Measurements from ENCODE around the gene TMOD2. TPM values are rescaled to one million over a fixed set of nuclear protein-coding genes. Genes with fewer than 3 reads are reported as not detected.

The TMOD2 gene
- total RNA-seq, 2 experiments from 2014 or later = 6.4 to 6.8 TPM

- no peaks in the 10 kb centered on the region for H3K36me3 Mint-ChIP-seq (ENCODE audit: low read depth)
- peaks cover 14% of the 10 kb centered on the region for H3K4me1 Mint-ChIP-seq (ENCODE audit: low read depth)
- H3K27ac Mint-ChIP-seq = no peak overlapping the region
- CTCF ChIA-PET = interaction anchor here (1.6 to 2.1 kb wide), 2 partner anchors 109 to 111 kb away, joined by 4 to 10 read pairs; no protein-coding TSS in a partner anchor
- no peaks in the 10 kb centered on the region for H3K9me3 Mint-ChIP-seq
- no peak overlapping the region for H3K4me3 Mint-ChIP-seq
- H3K27me3 Mint-ChIP-seq (ENCODE audit: low read depth) = no peaks in the 10 kb centered on the region
- DNase-seq = no peak
- intact Hi-C loops (cut with micrococcal nuclease) = no loop called here
Observed at GRCh38 chr15:51758645-51759044, 7.2 kb downstream of the TMOD2 start.

- Mint-ChIP-seq H3K27ac (no peak overlapping the region), H3K27me3 (ENCODE audit: low read depth) (no peaks in the 10 kb centered on the region)
Observed at GRCh38 chr15:51759557-51760070, 8.2 kb downstream of the TMOD2 start.

GRCh38 chr15:51760805-51761204 lies 9.4 kb downstream of the TMOD2 start:
- Mint-ChIP-seq H3K4me3 (no peak overlapping the region), H3K36me3 (ENCODE audit: low read depth) (no peaks in the 10 kb centered on the region), H3K27ac (no peak overlapping the region), H3K27me3 (ENCODE audit: low read depth) (no peaks in the 10 kb centered on the region), H3K4me1 (ENCODE audit: low read depth) (no peaks in the 10 kb centered on the region), H3K9me3 (no peaks in the 10 kb centered on the region)
- DNase-seq = no peak
- intact Hi-C loops (cut with micrococcal nuclease) = no loop called here
- CTCF ChIA-PET = interaction anchor here (0.6 to 2.1 kb wide), 4 partner anchors 16 to 179 kb away, joined by 3 to 8 read pairs (median 6); no protein-coding TSS in a partner anchor

More at GRCh38 chr15:51759557-51760070, 8.2 kb downstream of the TMOD2 start:
- intact Hi-C loops (cut with micrococcal nuclease) = no loop called here
- Mint-ChIP-seq H3K4me1 (ENCODE audit: low read depth) (peaks cover 8% of the 10 kb centered on the region), H3K4me3 (no peak overlapping the region), H3K9me3 (no peaks in the 10 kb centered on the region), H3K36me3 (ENCODE audit: low read depth) (no peaks in the 10 kb centered on the region)
- CTCF ChIA-PET = interaction anchor here (0.7 to 2.1 kb wide), 4 partner anchors 10 to 112 kb away, joined by 3 to 4 read pairs (median 4); no protein-coding TSS in a partner anchor
- DNase-seq = peak; percentile 14

DNA sequence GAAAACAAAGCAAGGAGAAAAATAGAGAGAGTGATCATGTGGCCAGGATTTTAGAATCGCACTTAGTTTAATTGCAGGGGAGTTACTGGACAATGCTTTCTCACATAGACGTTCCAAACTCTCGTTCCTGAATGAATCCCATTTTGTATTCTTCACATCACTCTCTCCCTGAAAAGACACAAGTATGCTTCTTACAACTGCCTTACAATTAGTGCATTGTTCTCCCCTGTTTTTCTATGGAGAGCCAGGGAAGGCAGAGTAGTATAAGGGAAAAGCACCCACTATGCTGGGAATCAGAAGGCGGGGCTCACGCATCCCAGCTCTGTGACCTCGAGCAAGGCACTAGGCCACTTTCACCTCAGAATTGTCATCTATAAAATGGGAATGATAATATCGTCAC lies 14.4 kb downstream of the TMOD2 start:
- CTCF ChIA-PET = interaction anchor here (1.1 to 3.2 kb wide), 3 partner anchors 11 to 116 kb away, joined by 3 to 21 read pairs (median 3); no protein-coding TSS in a partner anchor

DNA sequence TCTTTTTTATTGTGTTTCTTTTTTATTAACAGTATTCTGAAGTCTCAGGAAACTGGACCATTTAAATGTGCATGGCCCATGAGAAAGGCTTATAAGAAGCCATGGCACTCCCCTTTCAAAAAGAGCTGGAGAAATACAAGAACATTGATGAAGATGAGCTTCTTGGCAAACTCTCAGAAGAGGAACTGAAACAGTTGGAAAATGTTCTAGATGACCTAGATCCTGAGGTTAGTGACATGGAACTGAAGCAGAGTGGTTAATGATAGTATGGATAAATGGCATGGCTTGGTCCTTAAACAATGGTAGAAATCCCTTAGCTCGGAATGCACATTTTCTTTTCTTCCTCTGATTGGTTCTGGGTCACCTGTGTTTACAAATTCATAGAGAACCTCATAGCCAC lies 14.9 kb downstream of the TMOD2 start:
- intact Hi-C loops (cut with micrococcal nuclease) = no loop called here
- Mint-ChIP-seq H3K36me3 (ENCODE audit: low read depth) (peaks cover 6% of the 10 kb centered on the region), H3K9me3 (no peaks in the 10 kb centered on the region), H3K27me3 (ENCODE audit: low read depth) (no peaks in the 10 kb centered on the region), H3K4me3 (no peak overlapping the region), H3K4me1 (ENCODE audit: low read depth) (peaks cover 11% of the 10 kb centered on the region), H3K27ac (no peak overlapping the region)
- CTCF ChIA-PET = interaction anchor here (1.1 to 3.2 kb wide), 3 partner anchors 10 to 116 kb away, joined by 3 to 21 read pairs (median 3); no protein-coding TSS in a partner anchor
- no peak for DNase-seq

More for the DNA sequence above, 14.4 kb downstream of the TMOD2 start:
- intact Hi-C loops (cut with micrococcal nuclease) = no loop called here
- no peak overlapping the region for H3K27ac Mint-ChIP-seq
- H3K4me1 Mint-ChIP-seq (ENCODE audit: low read depth) = peaks cover 11% of the 10 kb centered on the region
- no peaks in the 10 kb centered on the region for H3K27me3 Mint-ChIP-seq (ENCODE audit: low read depth)
- H3K4me3 Mint-ChIP-seq = no peak overlapping the region
- no peaks in the 10 kb centered on the region for H3K9me3 Mint-ChIP-seq
- no peak for DNase-seq
- peaks cover 6% of the 10 kb centered on the region for H3K36me3 Mint-ChIP-seq (ENCODE audit: low read depth)

DNA sequence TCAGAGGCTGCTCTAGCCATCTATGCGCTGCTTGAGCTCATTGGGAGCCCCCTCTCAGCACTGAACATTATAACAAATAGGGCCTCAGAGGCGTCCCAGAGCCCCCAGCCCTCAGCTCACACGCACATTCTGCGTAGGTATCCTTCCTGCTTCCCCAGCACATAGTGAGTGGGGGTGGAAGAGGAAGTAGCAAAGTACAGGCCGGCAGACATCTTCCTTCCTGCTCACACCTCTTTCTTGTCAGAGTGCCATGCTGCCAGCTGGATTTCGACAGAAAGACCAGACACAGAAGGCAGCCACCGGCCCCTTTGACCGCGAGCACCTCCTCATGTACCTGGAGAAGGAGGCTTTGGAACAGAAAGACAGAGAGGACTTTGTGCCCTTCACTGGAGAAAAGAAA lies 16.6 kb downstream of the TMOD2 start:
- H3K27me3 Mint-ChIP-seq (ENCODE audit: low read depth) = no peaks in the 10 kb centered on the region
- H3K36me3 Mint-ChIP-seq (ENCODE audit: low read depth) = peaks cover 6% of the 10 kb centered on the region
- H3K4me3 Mint-ChIP-seq = no peak overlapping the region
- no peaks in the 10 kb centered on the region for H3K9me3 Mint-ChIP-seq
- H3K4me1 Mint-ChIP-seq (ENCODE audit: low read depth) = peaks cover 11% of the 10 kb centered on the region
- peak; percentile 23 for DNase-seq
- intact Hi-C loops (cut with micrococcal nuclease) = no loop called here
- peak overlapping the region; percentile 19 for H3K27ac Mint-ChIP-seq
- CTCF ChIA-PET = interaction anchor here (1.6 to 3.2 kb wide), 2 partner anchors 9 to 118 kb away, joined by 7 to 21 read pairs; no protein-coding TSS in a partner anchor

GRCh38 chr15:51770902-51771301 lies 19.5 kb downstream of the TMOD2 start:
- CTCF ChIA-PET = interaction anchor here (0.8 to 1.4 kb wide), 4 partner anchors 14 to 121 kb away, joined by 3 to 5 read pairs (median 3); no protein-coding TSS in a partner anchor
- Mint-ChIP-seq H3K27ac (no peak overlapping the region), H3K4me3 (no peak overlapping the region), H3K9me3 (no peaks in the 10 kb centered on the region), H3K27me3 (ENCODE audit: low read depth) (no peaks in the 10 kb centered on the region), H3K4me1 (ENCODE audit: low read depth) (peaks cover 11% of the 10 kb centered on the region), H3K36me3 (ENCODE audit: low read depth) (peaks cover 6% of the 10 kb centered on the region)
- intact Hi-C loops (cut with micrococcal nuclease) = no loop called here
- no peak for DNase-seq

DNA sequence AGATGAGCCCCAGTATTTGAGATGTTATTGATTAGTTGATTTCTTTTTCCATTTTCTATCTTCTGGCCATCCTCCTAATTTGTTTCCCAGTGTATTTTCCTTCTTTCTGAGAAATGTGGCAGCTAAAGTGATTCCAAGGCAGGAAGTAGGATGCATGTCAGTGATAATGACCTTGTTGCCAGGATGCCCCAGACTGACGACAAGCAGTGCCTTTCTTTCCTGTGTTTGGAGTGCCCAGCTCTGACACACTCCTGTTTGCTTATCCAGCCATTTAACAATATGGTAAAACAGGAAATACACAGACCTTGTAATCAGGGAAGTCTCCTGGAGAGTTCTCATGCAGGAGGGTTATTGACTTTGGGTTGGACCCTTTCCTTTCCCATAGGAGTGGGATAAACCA lies 20.4 kb downstream of the TMOD2 start:
- no peak overlapping the region for H3K27ac Mint-ChIP-seq
- intact Hi-C loops (cut with micrococcal nuclease) = no loop called here

DNA sequence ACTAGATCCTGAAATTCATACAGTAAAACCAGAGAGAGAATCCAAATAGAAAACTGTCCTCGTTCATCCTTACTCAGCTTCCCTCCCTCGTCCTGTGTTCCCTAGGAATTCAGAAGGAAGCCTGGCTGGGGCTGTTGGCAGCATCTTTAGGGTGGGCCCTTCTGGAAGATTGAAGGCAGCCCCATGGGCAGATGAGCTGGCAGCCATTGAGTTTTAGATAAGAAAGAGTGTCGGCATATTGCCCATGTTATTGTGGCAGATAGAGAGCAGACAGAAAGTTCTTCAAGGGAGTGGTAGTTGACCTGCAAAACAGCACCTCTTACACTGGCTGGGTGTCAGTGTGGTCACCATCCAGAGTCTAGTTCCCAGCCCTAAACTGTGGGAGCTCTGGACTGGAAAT lies 23.5 kb downstream of the TMOD2 start:
- no peaks in the 10 kb centered on the region for H3K4me1 Mint-ChIP-seq (ENCODE audit: low read depth)
- no peaks in the 10 kb centered on the region for H3K9me3 Mint-ChIP-seq
- no peak overlapping the region for H3K27ac Mint-ChIP-seq
- no peaks in the 10 kb centered on the region for H3K27me3 Mint-ChIP-seq (ENCODE audit: low read depth)
- intact Hi-C loops (cut with micrococcal nuclease) = loop anchor here (5.0 kb wide), 1 partner anchor 142 kb away; no protein-coding TSS in a partner anchor
- CTCF ChIA-PET = interaction anchor here (0.8 to 6.4 kb wide), 7 partner anchors 19 to 154 kb away, joined by 4 to 201 read pairs (median 24); partner anchors contain the start of genes DMXL2 and LYSMD2
- no peak for DNase-seq
- peaks cover 2% of the 10 kb centered on the region for H3K36me3 Mint-ChIP-seq (ENCODE audit: low read depth)
- no peak overlapping the region for H3K4me3 Mint-ChIP-seq

More for the DNA sequence above, 20.4 kb downstream of the TMOD2 start:
- CTCF ChIA-PET = interaction anchor here (6.4 kb wide), 1 partner anchor 124 kb away, joined by 201 read pairs; no protein-coding TSS in a partner anchor
- H3K36me3 Mint-ChIP-seq (ENCODE audit: low read depth) = peaks cover 6% of the 10 kb centered on the region
- H3K9me3 Mint-ChIP-seq = no peaks in the 10 kb centered on the region
- H3K4me1 Mint-ChIP-seq (ENCODE audit: low read depth) = peaks cover 11% of the 10 kb centered on the region
- no peaks in the 10 kb centered on the region for H3K27me3 Mint-ChIP-seq (ENCODE audit: low read depth)
- H3K4me3 Mint-ChIP-seq = no peak overlapping the region
- DNase-seq = no peak

GRCh38 chr15:51775967-51776816 lies 24.8 kb downstream of the TMOD2 start:
- H3K27me3 Mint-ChIP-seq (ENCODE audit: low read depth) = no peaks in the 10 kb centered on the region
- H3K36me3 Mint-ChIP-seq (ENCODE audit: low read depth) = peaks cover 2% of the 10 kb centered on the region
- no peak overlapping the region for H3K27ac Mint-ChIP-seq
- H3K4me1 Mint-ChIP-seq (ENCODE audit: low read depth) = no peaks in the 10 kb centered on the region
- intact Hi-C loops (cut with micrococcal nuclease) = loop anchor here (1.0 to 5.0 kb wide), 7 partner anchors 41 to 613 kb away; no protein-coding TSS in a partner anchor
- H3K4me3 Mint-ChIP-seq = no peak overlapping the region
- peak; percentile 65 for DNase-seq
- CTCF ChIA-PET = interaction anchor here (0.6 to 6.4 kb wide), 34 partner anchors 9 to 1009 kb away, joined by 3 to 201 read pairs (median 4); partner anchors contain the start of genes DMXL2 and LYSMD2
- no peaks in the 10 kb centered on the region for H3K9me3 Mint-ChIP-seq

- Mint-ChIP-seq H3K36me3 (ENCODE audit: low read depth) (peaks cover 8% of the 10 kb centered on the region), H3K27ac (no peak overlapping the region), H3K27me3 (ENCODE audit: low read depth) (no peaks in the 10 kb centered on the region), H3K4me1 (ENCODE audit: low read depth) (no peaks in the 10 kb centered on the region), H3K9me3 (no peaks in the 10 kb centered on the region), H3K4me3 (no peak overlapping the region)
- DNase-seq = peak; percentile 77
- intact Hi-C loops (cut with micrococcal nuclease) = loop anchor here (1.0 to 5.0 kb wide), 7 partner anchors 42 to 614 kb away; no protein-coding TSS in a partner anchor
- CTCF ChIA-PET = interaction anchor here (0.7 to 6.4 kb wide), 32 partner anchors 8 to 212 kb away, joined by 3 to 201 read pairs (median 4); partner anchors contain the start of genes DMXL2 and LYSMD2
Observed at GRCh38 chr15:51776952-51777569, 25.7 kb downstream of the TMOD2 start.
